ENCODE measurements around the gene FARSA.

DNA sequence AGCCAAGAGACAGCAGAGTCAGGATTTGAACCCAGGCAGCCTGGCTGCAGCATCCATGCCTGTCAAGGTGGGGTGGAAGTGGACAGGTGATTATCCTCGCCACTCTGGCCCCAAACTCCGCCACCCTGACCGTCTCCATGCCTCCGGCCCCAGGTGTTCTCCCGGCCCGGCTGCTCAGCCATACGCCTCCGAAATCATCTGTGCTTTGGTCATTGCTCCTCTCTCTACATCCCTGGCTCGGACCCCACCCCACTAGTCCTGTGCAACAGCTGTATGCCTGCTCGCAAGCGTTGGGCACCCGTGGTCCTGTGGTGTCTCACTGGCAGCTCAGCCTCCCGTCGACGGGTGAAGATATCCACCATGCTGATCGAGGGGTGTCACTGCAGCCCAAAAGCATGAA, 39.7 kb upstream of the FARSA start:
- TF ChIP-seq CTCF (IDR thresholded peaks at IDR 0.05) (no peak), POLR2A (IDR thresholded peaks at IDR 0.05) (no peak)
